HG02798 (cell line): Measurements from ENCODE around the gene PRKN.
A peak's percentile ranks its signal among the peaks of the same experiment; 100 is the strongest.

Experiments
- ATAC-seq: cut with Tn5 transposase; IDR thresholded peaks from one replicate; pipeline ENCODE4 v1.9.1; 2021; ENCODE audit warnings: mild to moderate bottlenecking; ENCODE audit not compliant: unreplicated experiment, poor library complexity

The PRKN gene

DNA sequence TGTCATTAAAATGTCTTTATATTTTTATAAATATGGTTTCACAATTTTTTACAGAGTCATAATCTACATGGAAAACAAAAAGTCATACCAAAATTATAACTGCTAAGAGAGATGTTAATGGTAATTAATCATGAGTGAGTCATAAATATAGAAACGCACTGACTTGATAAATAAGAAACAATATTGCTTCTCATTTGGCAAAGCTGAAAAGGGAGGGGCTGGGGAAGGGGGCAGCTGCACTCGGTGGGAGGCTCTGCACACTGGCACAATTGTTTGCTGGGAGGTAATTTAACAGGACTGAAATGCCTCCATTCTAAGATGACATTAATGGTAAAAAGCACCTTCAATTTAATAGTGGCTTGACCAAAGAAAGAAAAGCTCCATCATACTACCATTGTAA lies 1320.5 kb downstream of the PRKN start:
- no peak for ATAC-seq

DNA sequence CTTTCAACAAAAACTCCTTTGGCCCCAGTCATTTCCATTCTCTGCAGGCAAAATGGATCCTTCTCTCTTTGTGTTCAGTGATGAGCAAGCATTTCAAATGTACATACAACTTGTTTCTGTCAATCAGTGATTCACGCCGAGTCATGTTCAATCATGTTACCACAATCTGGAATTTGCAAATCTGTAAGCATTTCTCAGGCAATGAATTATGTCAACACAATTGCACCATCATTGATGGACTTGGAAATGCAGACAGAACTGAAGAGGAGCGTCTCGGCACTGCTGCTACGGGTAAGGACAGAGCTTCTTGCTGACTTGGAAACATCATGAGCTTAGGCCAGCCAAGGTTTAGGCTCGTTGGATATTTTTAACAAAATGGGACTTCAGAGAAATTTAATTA lies 1320.9 kb downstream of the PRKN start:
- no peak for ATAC-seq

DNA sequence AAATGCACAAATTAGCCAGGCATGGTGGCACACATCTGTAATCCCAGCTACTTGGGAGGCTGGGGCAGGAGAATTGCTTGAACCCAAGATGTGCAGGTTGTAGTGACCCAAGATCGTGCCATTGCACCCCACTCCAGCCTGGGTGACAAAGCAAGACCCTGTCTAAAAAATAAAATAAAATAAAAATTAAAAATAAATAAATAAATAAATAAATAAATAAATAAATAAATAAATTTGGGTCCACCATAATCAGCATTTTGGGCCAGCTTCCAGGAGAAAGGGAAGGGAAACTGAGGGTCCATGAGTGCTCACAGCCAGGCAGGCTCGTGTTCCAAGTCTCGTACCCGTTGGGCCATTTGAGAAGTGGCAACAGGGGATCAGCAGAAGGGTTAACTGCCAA lies 1322.1 kb downstream of the PRKN start:
- ATAC-seq, result no peak

DNA sequence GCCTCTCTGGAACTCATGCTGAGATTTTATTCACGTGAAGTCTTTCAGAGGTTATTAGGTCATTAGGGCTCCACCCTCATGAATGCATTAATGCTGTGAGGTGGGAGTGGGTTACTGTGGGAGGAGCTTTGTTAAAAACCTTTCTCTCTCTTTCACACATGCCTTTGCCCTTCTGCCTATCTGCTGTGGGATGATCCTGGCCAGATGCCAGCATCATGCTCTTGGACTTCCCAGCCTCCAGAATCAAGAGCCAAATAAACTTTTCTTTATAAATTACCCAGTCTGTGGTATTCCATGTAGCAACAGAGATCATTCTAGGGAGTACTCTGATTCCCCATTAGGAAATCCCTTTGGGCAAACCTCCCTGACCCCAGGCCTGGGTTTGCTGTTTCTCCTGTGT lies 1323.8 kb downstream of the PRKN start:
- ATAC-seq, result no peak

DNA sequence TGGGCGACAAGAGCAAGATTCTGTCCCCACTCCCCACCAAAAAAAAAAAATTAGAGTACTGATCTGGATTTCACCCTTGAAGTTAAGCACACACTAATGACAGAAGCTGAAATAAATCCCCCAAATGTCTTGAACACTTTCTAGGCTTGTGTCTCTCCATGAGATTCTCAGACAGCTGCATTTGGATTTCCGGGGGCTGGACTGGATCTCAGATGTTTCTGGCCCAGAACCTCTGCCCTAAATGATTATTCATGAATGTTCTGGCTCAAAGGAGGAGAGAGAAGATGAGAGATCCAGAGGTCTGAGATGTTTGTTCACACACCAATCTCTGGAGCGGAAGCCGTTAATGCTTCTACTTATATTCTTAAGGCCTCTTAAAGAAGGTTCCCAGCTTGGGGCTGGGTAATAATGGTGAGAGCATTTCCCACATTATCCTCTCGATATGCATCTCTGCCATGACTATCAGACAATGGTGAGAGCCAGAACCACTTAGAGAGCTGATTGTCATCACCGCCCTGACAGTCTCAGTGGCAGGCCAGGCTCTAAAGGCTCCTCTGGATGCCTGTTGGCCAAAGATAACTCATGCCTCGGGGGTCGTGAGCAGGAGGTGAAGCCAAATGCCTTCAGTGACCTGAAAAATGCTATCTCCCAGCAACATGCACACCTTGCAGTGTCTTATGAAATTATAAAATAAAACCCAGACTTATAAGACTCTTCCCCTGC lies 1325.8 kb downstream of the PRKN start:
- no peak for ATAC-seq

DNA sequence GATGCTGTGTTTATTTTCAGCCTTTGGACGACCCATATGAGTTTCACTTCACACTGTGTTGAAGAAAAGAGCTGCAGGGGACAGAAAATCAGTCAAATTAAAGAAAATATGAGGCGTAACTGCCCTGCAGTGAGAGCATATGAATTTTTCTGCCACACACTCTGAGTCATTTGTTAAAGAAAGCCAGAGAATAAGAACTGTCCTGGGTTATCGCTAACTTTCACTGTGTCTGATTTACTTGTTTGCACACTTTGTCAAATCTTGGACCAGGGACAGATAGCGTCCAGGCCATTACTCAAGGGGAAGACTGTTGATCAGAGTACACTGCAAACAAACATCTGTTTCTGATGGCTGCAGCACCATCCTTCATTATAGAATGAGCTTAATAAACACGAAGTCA lies 1326.9 kb downstream of the PRKN start:
- ATAC-seq, result no peak

DNA sequence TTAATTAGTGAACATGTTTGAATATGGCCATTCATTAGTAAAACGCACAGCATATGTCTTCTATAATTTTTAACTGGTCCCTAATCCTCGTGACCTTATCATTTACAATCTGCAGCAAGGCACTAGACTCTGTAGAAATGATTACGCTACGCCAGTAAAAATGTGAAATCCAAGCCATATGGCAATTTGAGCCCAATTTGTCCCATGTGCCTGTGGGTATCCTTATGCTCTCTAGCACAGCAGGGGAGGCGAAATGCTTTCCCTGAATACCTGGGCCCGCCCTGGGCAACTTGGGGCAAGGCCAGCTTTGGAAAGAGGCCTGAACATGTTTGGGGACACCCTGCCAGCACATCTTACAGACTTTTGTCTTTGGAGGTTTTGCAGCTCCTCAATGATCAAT lies 1331.0 kb downstream of the PRKN start:
- ATAC-seq, result no peak

DNA sequence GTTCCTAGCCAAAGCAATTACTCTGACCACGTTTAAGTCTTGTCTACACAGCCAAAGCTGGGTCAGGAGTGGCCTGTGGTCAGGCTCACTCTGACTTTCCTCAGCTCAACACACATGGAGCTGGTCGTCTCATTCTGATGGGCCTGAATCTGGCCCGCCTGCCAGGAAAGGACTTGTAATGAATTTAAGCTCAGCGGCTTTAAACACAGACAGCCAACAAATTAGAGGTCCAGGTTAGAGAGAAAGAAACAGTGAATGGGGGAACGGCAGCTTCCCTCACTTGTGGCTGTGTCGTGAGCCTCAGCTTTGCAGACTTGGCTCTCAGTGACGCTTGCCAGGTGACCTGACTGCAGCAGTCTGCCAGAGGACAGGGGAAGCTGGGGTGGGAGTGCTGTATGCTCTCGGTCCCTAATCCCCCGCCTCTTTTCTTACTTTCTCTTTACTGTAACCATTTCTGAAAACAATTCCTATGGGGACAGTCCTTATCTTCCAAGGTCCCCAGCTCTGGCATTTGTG lies 1331.8 kb downstream of the PRKN start:
- ATAC-seq, result no peak

DNA sequence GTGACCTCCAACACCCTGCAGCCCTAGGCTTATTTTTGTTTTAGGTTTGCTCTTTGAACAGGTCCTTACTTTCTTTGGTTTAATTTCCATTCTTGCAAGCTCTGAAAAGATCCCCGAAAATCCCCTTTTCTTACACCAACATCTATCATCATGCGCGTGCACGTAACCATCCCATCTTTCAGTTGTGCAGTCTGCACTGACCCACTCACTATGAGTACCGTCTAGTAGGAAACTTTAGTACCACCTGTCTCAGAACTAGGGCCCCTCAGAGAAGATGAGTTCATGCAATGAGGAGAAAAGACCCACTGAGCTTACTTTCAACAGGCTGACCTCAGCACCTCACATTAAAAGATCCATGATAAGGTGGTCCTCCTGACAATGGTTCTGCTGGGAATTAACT lies 1333.1 kb downstream of the PRKN start:
- ATAC-seq, result no peak

DNA sequence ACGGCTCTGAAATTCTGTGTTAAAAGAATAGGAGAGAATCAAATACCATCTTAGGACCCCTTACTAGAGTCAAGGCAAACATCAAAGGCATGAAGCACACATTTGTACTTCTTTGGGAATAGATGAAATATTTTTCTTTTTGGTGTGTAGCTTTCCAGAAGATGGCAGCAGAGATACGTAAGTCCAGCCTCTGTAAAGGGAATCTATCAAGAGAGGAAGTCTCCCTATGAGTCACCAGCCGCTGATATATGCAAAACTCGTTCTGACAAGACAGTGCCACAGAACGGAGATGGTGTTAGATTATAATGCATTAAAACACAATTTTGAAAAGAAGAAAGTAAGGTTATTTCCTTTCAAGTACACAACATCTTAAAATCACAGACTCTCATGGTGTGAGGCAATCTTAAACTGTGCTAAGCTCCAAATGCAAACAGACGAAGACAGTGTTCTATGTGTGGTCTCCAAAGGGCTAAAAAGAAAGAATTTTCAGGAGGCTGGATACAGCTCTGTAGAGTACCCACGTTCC lies 1333.7 kb downstream of the PRKN start:
- ATAC-seq, result peak; percentile 99

DNA sequence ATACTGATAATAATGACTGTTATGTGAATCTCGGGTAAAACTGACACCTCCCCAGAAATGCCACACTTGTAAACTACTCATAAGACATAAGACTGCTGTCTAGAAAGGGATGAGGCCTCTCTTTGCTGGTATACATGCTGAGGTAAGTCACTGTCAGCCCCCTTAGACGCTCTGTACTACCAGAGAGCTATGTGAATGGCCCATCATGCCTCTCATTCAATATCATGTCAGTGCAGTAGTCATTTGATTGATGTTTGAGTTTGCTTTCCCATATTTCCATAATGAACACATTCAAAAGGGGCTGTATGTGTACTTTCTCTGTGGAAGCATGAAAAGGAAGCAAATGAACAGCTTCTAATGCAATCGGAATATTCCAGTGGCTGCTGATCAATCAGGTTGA lies 1334.3 kb downstream of the PRKN start:
- ATAC-seq, result no peak

DNA sequence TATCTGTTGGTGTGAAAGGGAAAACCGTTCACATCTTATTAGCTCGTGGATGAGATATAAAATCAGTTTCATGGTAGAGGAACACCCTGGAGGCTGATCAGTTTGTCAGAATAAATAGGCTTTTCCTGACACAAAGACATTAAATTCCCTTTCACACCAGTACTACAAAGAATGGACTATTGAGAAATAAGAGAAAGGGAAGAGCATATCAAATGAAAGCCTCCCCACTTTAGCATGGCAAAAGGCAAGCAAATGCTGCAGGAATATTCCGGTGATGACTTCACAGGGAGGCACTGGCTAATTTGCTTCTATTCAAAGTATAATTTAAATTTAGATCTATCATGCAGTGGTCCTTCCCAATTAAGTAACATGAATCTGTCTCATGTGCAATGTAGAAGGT lies 1337.8 kb downstream of the PRKN start:
- no peak for ATAC-seq

DNA sequence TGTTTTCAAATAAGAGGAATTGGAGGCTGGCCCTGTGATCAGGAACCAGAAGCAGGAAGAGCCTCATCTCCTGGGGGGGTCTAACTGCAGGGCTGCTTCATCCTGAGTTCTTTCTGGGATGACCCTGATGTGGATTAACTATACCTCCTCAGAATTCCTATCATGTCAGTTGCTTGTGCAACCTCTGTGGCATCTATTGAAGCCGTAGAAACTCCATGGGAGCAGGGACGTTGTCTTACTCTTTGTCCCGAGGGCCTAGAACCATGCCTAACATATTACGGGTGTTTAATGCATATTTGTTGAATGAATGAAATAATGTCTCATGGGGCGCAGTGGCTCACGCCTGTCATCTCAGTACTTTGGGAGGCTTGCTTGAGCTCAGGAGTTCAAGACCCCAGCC lies 1343.6 kb downstream of the PRKN start:
- no peak for ATAC-seq

DNA sequence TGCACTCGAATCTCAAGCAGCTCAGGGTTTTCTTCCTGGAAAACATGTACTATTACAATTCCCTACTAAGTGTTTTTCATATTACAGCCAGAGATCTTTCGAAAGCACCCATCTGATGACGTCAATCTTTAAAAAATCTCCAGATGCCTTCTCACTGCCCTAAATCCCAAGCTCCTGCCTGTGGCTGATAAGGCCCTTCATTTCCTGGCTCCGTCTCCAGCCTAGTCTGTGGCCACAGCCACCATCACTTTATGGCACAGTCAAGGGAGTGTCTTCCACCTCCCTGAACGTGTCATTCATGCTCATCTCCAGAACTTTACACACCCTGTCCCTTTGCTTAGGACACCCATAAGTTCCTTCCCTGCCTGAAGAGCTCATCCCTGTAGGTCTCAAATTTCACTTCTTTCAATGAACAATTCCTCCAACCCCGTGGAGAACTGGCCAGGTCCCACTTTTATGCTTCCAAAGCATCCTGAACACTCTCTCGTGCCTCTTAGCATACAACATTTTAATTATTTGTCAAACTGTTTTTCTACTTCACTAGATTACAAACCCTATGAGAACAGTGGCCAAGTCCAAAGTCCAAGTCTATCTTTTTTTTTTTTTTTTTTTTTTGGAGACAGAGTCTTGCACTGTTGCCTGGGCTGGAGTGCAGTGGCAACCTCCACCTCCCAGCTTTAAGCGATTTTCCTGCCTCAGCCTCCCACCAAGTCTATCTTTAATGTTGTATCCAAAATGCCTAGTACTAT lies 1347.6 kb downstream of the PRKN start:
- ATAC-seq, result no peak

DNA sequence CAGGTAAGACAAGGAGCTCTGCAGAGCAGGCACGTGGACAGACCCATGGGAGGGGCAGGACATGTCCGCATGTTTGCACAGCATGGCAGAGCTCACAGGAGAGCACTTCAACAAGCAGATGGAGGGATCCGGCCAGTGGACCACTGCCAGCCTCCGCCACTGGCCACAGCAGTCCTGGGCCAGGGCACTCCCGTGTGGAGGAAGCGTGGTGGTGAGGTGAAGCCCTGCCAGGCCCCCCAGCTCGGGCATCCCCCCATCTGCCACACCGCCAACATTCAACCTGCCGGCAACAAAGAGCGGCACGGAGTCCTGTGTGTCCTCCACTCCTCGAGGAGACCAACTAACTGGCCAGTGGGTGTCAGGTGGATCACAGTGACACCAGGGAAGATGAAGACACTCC lies 1349.5 kb downstream of the PRKN start:
- no peak for ATAC-seq

DNA sequence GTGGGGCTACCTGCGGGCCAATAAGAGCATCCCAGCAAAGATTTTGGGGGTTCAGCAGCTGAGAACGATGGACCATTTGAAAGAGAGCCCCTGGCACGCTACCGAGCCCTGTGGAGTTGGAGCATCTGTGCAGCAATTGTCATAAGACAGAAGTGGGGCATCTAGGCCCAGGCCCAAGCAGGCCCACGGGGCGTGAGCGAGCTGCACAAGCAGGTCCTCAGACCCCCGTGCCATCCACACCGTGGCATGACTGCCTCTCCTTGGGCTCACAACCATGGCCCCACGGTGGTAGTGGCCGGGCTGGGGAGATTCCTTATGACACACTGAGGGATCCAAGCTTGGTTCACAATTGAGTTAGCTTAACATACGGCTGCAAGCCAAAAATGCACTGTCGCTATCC lies 1350.5 kb downstream of the PRKN start:
- no peak for ATAC-seq

DNA sequence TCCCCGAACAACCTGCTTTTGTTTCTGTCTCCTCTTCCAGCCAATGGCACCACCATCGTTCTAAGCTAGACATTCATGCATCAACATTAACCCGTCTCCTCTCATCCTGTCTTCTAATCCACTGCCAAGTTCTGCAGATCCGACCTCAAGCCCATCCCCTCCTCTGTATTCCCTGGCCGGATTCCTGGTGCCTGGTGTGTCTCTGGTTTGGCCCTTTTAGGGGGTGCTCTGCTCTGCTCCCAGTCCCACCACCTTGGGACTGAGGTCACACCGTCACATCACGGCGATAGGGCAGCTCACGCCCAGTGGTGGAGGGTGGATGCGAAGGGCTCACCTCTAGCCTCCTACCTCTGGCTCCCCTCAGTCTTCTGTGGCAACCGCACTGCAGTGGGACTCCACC lies 1351.2 kb downstream of the PRKN start:
- no peak for ATAC-seq

DNA sequence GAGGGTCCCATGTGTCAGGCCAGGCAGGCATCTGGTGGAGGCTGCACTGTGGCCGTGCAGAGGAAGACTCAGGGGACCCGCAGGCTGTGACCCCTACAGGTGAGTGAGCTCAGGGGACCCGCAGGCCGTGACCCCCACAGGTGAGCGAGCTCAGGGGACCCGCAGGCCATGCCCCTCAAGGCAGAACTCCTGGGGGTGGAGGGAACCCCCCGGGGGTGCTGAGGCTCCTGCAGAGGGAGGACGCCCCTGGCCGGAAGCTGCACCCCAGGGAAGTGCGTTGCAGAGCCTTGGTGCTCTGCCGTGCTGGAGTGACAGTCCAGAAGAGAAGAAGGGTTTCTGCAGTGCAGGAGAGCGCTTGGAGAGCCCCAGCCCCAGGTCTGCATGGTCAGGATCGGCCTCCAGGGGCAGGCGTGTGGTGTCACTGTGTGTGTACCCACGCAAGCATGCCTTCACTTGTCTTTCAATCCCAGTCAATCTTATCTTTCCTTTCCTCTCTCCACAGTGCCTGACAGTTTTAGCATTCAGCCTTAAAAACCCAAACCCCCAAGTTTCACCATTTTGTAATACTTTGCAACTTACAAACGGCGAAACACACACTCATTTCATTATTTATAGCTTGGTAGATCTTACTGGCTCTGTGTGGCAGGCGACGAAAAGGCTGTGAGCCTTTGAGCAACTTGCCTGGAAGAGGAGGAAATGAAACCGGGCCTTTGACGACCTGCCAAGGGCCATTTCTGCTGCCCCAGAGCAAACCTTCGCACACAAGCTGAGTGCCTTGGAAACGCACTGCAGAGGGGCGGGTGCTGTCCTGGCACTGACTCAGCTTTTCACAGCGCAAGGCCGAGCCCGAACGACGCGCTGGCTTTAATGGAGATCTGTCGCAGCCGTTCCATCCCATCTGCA lies 1352.3 kb downstream of the PRKN start:
- no peak for ATAC-seq

DNA sequence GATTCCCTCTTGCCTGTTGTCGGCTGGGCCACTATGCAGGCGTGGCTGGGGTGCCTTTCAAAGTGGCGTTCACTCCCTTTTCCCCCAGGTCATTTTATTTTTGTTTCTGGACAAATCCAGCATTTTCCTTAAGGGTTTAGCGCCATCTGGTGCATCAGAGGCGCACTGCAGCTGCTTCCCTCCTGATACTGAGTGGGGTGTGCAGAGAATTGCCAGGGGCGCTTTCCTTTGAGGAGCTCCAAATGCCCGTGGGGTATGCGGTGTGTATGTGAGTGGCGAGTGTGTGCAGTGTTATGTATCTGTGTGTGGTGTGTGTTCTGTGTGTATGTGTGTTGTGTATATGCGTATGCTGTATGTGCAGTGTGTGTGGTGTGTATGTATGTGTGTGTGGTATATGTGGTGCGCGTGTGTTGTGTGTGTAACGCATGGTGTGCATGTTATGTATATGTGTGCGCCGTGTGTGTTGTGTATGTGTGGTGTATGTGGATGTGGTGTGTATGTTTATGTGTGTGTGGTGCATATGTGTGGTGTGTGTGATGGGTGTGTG lies 1353.6 kb downstream of the PRKN start:
- ATAC-seq, result peak; percentile 50

DNA sequence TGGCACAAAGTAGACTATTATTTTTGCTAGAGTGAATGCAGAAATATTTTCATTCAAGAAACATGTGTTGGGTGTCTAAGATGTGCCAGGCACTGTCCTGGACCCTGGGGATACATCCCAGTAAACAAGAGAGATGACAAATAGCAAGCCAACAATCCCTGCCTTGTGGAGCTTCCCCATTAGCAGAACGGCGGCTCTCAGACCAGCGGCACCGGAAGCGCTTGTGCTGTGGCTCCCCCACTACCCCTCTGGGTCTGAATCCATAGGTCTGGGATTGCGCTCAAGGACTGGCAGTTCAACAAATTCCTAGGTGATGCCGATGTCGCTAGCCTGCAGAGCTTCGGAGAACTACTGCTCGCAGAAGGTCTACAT lies 1355.2 kb downstream of the PRKN start:
- no peak for ATAC-seq
